OCI-LY3 (cell line): Measurements from ENCODE around the gene ZNF8.

Experiments used
- CTCF ChIP-seq: fragments of 200-600, 300-600 bp; sonication (generic); IDR thresholded peaks from 2 replicates; pipeline ENCODE4 v1.5.1; 2014; ENCODE audit warnings: antibody characterized with exemption, low read length, low read depth
- EZH2phosphoT487 ChIP-seq: fragments of 200-600 bp; shearing (Covaris generic); IDR thresholded peaks from 2 replicates; pipeline ENCODE4 v1.6.1; 2018; ENCODE audit warnings: antibody characterized with exemption, mixed run types, low read depth

- TF ChIP-seq CTCF (no peak), EZH2phosphoT487 (no peak)
These were observed 56.0 kb downstream of the ZNF8 start for GRCh38 chr19:58334691-58335249.
